HG02973 (cell line): ENCODE results near the gene CISD3.

ENCODE experiments used
- ATAC-seq: cut with Tn5 transposase; IDR thresholded peaks from one replicate; pipeline ENCODE4 v1.9.1; 2021; ENCODE audit warnings: moderate library complexity; ENCODE audit not compliant: unreplicated experiment

CISD3 gene

GRCh38 chr17:38727736-38728135, 2.4 kb upstream of the CISD3 start:
- no peak for ATAC-seq

- no peak for ATAC-seq
Observed at GRCh38 chr17:38728290-38728831, 1.8 kb upstream of the CISD3 start.

GRCh38 chr17:38729368-38729885, 714 bp upstream of the CISD3 start:
- no peak for ATAC-seq

GRCh38 chr17:38730526-38731379, 612 bp downstream of the CISD3 start:
- ATAC-seq, result no peak

- no peak for ATAC-seq
Observed at GRCh38 chr17:38731526-38732294, 1.6 kb downstream of the CISD3 start.

GRCh38 chr17:38732376-38733281, 2.5 kb downstream of the CISD3 start:
- no peak for ATAC-seq

GRCh38 chr17:38733282-38733981, 3.3 kb downstream of the CISD3 start:
- no peak for ATAC-seq

- ATAC-seq, result no peak
Observed at GRCh38 chr17:38733982-38734973, 4.1 kb downstream of the CISD3 start.

GRCh38 chr17:38735161-38735997, 5.2 kb downstream of the CISD3 start:
- no peak for ATAC-seq

- ATAC-seq, result no peak
Observed at GRCh38 chr17:38738007-38738662, 8.0 kb downstream of the CISD3 start.

- ATAC-seq, result no peak
Observed at GRCh38 chr17:38738686-38739085, 8.5 kb downstream of the CISD3 start.

GRCh38 chr17:38739305-38739704, 9.2 kb downstream of the CISD3 start:
- no peak for ATAC-seq

GRCh38 chr17:38740044-38740443, 9.9 kb downstream of the CISD3 start:
- no peak for ATAC-seq

GRCh38 chr17:38740806-38741205, 10.7 kb downstream of the CISD3 start:
- ATAC-seq, result no peak

GRCh38 chr17:38741461-38741860, 11.3 kb downstream of the CISD3 start:
- no peak for ATAC-seq

GRCh38 chr17:38741921-38742410, 11.8 kb downstream of the CISD3 start:
- no peak for ATAC-seq
